Heart left ventricle (tissue), 13 donors: ENCODE results near the gene F7.

Source experiments
- CTCF ChIP-seq, 12 donors: fragments of 200-600 bp; sonication (generic) in 4 of 12; IDR thresholded peaks; one replicate each; pipeline versions ENCODE4 v1.5.0 to v1.8.0; 2018 to 2022; ENCODE audit warnings: antibody characterized with exemption in 12 of 12, mild to moderate bottlenecking in 5 of 12
- POLR2A ChIP-seq, 2 donors: fragments of 450-650 bp; IDR thresholded peaks; one replicate each; pipeline ENCODE4 v1.6.1; 2017; ENCODE audit warnings: antibody characterized with exemption in 2 of 2, mild to moderate bottlenecking in 2 of 2, moderate library complexity in 2 of 2
- donor health status: ischemic (EF 13 %, LVEDD 7.1; RV severe dilation, severe dysfunction).
- donor health status: DM: no; HTN: yes; CAD: no.
- donor health status: DM: no; HTN: no; CAD: no.
- donor health status: ischemic (EF 25% LVEDD 6.9; RV normal size, moderate dysfunction).
- donor health status: ischemic (EF 25% LVEDD 5.7; RV mildly dilated, moderate dysfunction).
- donor health status: ischemic (EF 35%, LVEDD 5.7; RV mildly dilated, moderate dysfunction).
- donor health status: nonischemic (EF 11% LVEDD 7.7; RV severe dilation, severe dysfunction).
- donor health status: DM: yes; HTN: yes; CAD: no.
- donor health status: PGD.
- donor health status: ischemic (EF 29% LVEDD 5.4; RV normal size, mild dysfunction).
- donor health status: nonischemic (EF 23%, LVEDD 6.1; RV moderate dilation, normal function).

- TF ChIP-seq CTCF (IDR thresholded peaks at IDR 0.05) (no peak), POLR2A (IDR thresholded peaks at IDR 0.05) (no peak)
These were observed 22.1 kb upstream of the F7 start for GRCh38 chr13:113083402-113084061.
